ENCODE results near the gene NKD1.

DNA sequence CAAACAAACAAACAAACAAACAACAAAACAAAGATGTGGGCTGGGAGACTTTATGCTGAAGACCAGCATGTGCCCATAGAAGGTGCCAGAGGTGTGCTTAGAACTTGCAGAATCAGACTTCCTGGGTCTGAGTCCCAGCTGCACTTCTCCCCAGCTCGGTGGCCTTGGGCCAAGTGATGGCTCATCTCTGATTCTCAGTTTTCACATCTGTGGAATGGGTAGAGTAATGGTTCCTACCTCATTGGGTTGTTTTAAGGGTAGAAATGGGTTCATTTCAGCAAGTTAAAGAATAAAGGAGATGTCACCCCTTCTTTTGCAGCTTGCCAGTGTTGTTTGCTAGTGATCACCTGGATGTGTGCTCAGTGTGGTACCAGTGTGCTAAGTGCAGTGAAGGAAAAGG, 10.7 kb downstream of the NKD1 start:
- TF ChIP-seq EP300 (IDR thresholded peaks at IDR 0.05; ENCODE audit: borderline replicate concordance in 1 of 2, low read depth in 2 of 2, low read length in 2 of 2) (no peak), TEAD4 (IDR thresholded peaks at IDR 0.05; ENCODE audit: low read depth, low read length) (no peak), CTBP2 (IDR thresholded peaks at IDR 0.05; ENCODE audit: borderline replicate concordance, insufficient read depth, insufficient read length, low read length) (no peak), POLR2A (IDR thresholded peaks at IDR 0.05; ENCODE audit: control extremely low read depth in 1 of 2, low read depth in 2 of 2, low read length in 2 of 2) (no peak), TAF1 (IDR thresholded peaks at IDR 0.05; ENCODE audit: low read depth, low read length) (no peak), CREB1 (IDR thresholded peaks at IDR 0.05) (no peak), EZH2 (IDR thresholded peaks at IDR 0.05; ENCODE audit: low read depth, low read length, severe bottlenecking) (no peak), POLR2AphosphoS5 (IDR thresholded peaks at IDR 0.05; ENCODE audit: low read depth, low read length) (no peak), CBX8 (IDR thresholded peaks at IDR 0.05; ENCODE audit: borderline replicate concordance, low read depth, low read length) (no peak), NRF1 (IDR thresholded peaks at IDR 0.05; ENCODE audit: low read depth, low read length) (no peak)
- TF ChIP-seq, protein P1, sequence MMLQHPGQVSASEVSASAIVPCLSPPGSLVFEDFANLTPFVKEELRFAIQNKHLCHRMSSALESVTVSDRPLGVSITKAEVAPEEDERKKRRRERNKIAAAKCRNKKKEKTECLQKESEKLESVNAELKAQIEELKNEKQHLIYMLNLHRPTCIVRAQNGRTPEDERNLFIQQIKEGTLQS (IDR thresholded peaks at IDR 0.05; ENCODE audit: insufficient read depth, low read depth, low read length), result no peak
- TF ChIP-seq, protein P2, sequence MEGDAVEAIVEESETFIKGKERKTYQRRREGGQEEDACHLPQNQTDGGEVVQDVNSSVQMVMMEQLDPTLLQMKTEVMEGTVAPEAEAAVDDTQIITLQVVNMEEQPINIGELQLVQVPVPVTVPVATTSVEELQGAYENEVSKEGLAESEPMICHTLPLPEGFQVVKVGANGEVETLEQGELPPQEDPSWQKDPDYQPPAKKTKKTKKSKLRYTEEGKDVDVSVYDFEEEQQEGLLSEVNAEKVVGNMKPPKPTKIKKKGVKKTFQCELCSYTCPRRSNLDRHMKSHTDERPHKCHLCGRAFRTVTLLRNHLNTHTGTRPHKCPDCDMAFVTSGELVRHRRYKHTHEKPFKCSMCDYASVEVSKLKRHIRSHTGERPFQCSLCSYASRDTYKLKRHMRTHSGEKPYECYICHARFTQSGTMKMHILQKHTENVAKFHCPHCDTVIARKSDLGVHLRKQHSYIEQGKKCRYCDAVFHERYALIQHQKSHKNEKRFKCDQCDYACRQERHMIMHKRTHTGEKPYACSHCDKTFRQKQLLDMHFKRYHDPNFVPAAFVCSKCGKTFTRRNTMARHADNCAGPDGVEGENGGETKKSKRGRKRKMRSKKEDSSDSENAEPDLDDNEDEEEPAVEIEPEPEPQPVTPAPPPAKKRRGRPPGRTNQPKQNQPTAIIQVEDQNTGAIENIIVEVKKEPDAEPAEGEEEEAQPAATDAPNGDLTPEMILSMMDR (IDR thresholded peaks at IDR 0.05; ENCODE audit: control extremely low read depth in 1 of 3, insufficient read depth in 1 of 3, low read depth in 1 of 3, low read length in 3 of 3), result no peak
- TF ChIP-seq, protein P3, sequence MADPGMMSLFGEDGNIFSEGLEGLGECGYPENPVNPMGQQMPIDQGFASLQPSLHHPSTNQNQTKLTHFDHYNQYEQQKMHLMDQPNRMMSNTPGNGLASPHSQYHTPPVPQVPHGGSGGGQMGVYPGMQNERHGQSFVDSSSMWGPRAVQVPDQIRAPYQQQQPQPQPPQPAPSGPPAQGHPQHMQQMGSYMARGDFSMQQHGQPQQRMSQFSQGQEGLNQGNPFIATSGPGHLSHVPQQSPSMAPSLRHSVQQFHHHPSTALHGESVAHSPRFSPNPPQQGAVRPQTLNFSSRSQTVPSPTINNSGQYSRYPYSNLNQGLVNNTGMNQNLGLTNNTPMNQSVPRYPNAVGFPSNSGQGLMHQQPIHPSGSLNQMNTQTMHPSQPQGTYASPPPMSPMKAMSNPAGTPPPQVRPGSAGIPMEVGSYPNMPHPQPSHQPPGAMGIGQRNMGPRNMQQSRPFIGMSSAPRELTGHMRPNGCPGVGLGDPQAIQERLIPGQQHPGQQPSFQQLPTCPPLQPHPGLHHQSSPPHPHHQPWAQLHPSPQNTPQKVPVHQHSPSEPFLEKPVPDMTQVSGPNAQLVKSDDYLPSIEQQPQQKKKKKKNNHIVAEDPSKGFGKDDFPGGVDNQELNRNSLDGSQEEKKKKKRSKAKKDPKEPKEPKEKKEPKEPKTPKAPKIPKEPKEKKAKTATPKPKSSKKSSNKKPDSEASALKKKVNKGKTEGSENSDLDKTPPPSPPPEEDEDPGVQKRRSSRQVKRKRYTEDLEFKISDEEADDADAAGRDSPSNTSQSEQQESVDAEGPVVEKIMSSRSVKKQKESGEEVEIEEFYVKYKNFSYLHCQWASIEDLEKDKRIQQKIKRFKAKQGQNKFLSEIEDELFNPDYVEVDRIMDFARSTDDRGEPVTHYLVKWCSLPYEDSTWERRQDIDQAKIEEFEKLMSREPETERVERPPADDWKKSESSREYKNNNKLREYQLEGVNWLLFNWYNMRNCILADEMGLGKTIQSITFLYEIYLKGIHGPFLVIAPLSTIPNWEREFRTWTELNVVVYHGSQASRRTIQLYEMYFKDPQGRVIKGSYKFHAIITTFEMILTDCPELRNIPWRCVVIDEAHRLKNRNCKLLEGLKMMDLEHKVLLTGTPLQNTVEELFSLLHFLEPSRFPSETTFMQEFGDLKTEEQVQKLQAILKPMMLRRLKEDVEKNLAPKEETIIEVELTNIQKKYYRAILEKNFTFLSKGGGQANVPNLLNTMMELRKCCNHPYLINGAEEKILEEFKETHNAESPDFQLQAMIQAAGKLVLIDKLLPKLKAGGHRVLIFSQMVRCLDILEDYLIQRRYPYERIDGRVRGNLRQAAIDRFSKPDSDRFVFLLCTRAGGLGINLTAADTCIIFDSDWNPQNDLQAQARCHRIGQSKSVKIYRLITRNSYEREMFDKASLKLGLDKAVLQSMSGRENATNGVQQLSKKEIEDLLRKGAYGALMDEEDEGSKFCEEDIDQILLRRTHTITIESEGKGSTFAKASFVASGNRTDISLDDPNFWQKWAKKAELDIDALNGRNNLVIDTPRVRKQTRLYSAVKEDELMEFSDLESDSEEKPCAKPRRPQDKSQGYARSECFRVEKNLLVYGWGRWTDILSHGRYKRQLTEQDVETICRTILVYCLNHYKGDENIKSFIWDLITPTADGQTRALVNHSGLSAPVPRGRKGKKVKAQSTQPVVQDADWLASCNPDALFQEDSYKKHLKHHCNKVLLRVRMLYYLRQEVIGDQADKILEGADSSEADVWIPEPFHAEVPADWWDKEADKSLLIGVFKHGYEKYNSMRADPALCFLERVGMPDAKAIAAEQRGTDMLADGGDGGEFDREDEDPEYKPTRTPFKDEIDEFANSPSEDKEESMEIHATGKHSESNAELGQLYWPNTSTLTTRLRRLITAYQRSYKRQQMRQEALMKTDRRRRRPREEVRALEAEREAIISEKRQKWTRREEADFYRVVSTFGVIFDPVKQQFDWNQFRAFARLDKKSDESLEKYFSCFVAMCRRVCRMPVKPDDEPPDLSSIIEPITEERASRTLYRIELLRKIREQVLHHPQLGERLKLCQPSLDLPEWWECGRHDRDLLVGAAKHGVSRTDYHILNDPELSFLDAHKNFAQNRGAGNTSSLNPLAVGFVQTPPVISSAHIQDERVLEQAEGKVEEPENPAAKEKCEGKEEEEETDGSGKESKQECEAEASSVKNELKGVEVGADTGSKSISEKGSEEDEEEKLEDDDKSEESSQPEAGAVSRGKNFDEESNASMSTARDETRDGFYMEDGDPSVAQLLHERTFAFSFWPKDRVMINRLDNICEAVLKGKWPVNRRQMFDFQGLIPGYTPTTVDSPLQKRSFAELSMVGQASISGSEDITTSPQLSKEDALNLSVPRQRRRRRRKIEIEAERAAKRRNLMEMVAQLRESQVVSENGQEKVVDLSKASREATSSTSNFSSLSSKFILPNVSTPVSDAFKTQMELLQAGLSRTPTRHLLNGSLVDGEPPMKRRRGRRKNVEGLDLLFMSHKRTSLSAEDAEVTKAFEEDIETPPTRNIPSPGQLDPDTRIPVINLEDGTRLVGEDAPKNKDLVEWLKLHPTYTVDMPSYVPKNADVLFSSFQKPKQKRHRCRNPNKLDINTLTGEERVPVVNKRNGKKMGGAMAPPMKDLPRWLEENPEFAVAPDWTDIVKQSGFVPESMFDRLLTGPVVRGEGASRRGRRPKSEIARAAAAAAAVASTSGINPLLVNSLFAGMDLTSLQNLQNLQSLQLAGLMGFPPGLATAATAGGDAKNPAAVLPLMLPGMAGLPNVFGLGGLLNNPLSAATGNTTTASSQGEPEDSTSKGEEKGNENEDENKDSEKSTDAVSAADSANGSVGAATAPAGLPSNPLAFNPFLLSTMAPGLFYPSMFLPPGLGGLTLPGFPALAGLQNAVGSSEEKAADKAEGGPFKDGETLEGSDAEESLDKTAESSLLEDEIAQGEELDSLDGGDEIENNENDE (IDR thresholded peaks at IDR 0.05; ENCODE audit: insufficient replicate concordance, low read length), result no peak

All from H1 (cell line).